ENCODE results near the gene ZNF764.

ZNF764 gene

GRCh38 chr16:30561089-30561816 is 3.1 kb upstream of the ZNF764 start:
- peaks cover 18% of the 10 kb centered on the region for H3K79me2 ChIP-seq (ENCODE audit: insufficient read depth, low read length)
- no peak for TF ChIP-seq CTCF (conservative IDR thresholded peaks at IDR 0.05; ENCODE audit: low read length)
- TF ChIP-seq EZH2phosphoT487 (IDR thresholded peaks at IDR 0.05; ENCODE audit: borderline replicate concordance) = no peak
- no peak overlapping the region for H3K9ac ChIP-seq (ENCODE audit: low read depth, low read length, poor library complexity, severe bottlenecking)
- no peak overlapping the region for H3K4me3 ChIP-seq (ENCODE audit: low read length, poor library complexity, severe bottlenecking)
- no peaks in the 10 kb centered on the region for H3K27me3 ChIP-seq (ENCODE audit: insufficient read depth, low read length, poor library complexity, severe bottlenecking)
- no peaks in the 10 kb centered on the region for H3K9me3 ChIP-seq (ENCODE audit: insufficient read depth, low read depth, low read length)
- H3K36me3 ChIP-seq (ENCODE audit: insufficient read depth, low read length) = no peaks in the 10 kb centered on the region
- no peak overlapping the region for H3K4me2 ChIP-seq (ENCODE audit: low read depth, low read length, poor library complexity, severe bottlenecking)
- H2AFZ ChIP-seq (ENCODE audit: low read length) = no peak overlapping the region
- no peaks in the 10 kb centered on the region for H3K9me2 ChIP-seq (replicated peaks; ENCODE audit: low read depth, low read length)
- H4K20me1 ChIP-seq (ENCODE audit: insufficient read depth, low read length, poor library complexity, severe bottlenecking) = no peaks in the 10 kb centered on the region
- H3F3A ChIP-seq (ENCODE audit: low read depth) = no peaks in the 10 kb centered on the region
- H3K4me1 ChIP-seq (ENCODE audit: insufficient read depth, low read length, poor library complexity, severe bottlenecking) = peaks cover 12% of the 10 kb centered on the region

- peaks cover 34% of the 10 kb centered on the region for H3K79me2 ChIP-seq (ENCODE audit: insufficient read depth, low read length)
- TF ChIP-seq EZH2phosphoT487 (IDR thresholded peaks at IDR 0.05; ENCODE audit: borderline replicate concordance) = no peak
- TF ChIP-seq CTCF (conservative IDR thresholded peaks at IDR 0.05; ENCODE audit: low read length) = no peak
- peak overlapping the region; percentile 96 for H3K9ac ChIP-seq (ENCODE audit: low read depth, low read length, poor library complexity, severe bottlenecking)
- H4K20me1 ChIP-seq (ENCODE audit: insufficient read depth, low read length, poor library complexity, severe bottlenecking) = no peaks in the 10 kb centered on the region
- no peaks in the 10 kb centered on the region for H3K9me2 ChIP-seq (replicated peaks; ENCODE audit: low read depth, low read length)
- no peak overlapping the region for H2AFZ ChIP-seq (ENCODE audit: low read length)
- H3K27me3 ChIP-seq (ENCODE audit: insufficient read depth, low read length, poor library complexity, severe bottlenecking) = no peaks in the 10 kb centered on the region
- no peak overlapping the region for H3K4me2 ChIP-seq (ENCODE audit: low read depth, low read length, poor library complexity, severe bottlenecking)
- no peaks in the 10 kb centered on the region for H3F3A ChIP-seq (ENCODE audit: low read depth)
- H3K4me3 ChIP-seq (ENCODE audit: low read length, poor library complexity, severe bottlenecking) = no peak overlapping the region
- H3K4me1 ChIP-seq (ENCODE audit: insufficient read depth, low read length, poor library complexity, severe bottlenecking) = peaks cover 14% of the 10 kb centered on the region
- no peaks in the 10 kb centered on the region for H3K36me3 ChIP-seq (ENCODE audit: insufficient read depth, low read length)
- no peaks in the 10 kb centered on the region for H3K9me3 ChIP-seq (ENCODE audit: insufficient read depth, low read depth, low read length)
Observed at GRCh38 chr16:30559690-30560089, 1.5 kb upstream of the ZNF764 start.

- Histone ChIP-seq H3K9me3 (ENCODE audit: insufficient read depth, low read depth, low read length) (no peaks in the 10 kb centered on the region), H3K27me3 (ENCODE audit: insufficient read depth, low read length, poor library complexity, severe bottlenecking) (no peaks in the 10 kb centered on the region), H3K4me1 (ENCODE audit: insufficient read depth, low read length, poor library complexity, severe bottlenecking) (peaks cover 14% of the 10 kb centered on the region), H3K9me2 (replicated peaks; ENCODE audit: low read depth, low read length) (no peaks in the 10 kb centered on the region), H3K9ac (ENCODE audit: low read depth, low read length, poor library complexity, severe bottlenecking) (peak overlapping the region; percentile 96), H3K36me3 (ENCODE audit: insufficient read depth, low read length) (no peaks in the 10 kb centered on the region), H3K4me3 (ENCODE audit: low read length, poor library complexity, severe bottlenecking) (peak overlapping the region; percentile 87), H3K4me2 (ENCODE audit: low read depth, low read length, poor library complexity, severe bottlenecking) (peak overlapping the region; percentile 88), H2AFZ (ENCODE audit: low read length) (peak overlapping the region; percentile 55; the same call in 1 of the 2 replicates), H3F3A (ENCODE audit: low read depth) (no peaks in the 10 kb centered on the region), H4K20me1 (ENCODE audit: insufficient read depth, low read length, poor library complexity, severe bottlenecking) (no peaks in the 10 kb centered on the region), H3K79me2 (ENCODE audit: insufficient read depth, low read length) (peaks cover 42% of the 10 kb centered on the region)
- TF ChIP-seq EZH2phosphoT487 (IDR thresholded peaks at IDR 0.05; ENCODE audit: borderline replicate concordance) (no peak), CTCF (conservative IDR thresholded peaks at IDR 0.05; ENCODE audit: low read length) (no peak)
Observed at GRCh38 chr16:30558789-30559377, 709 bp upstream of the ZNF764 start.
